Calu3 (cell line): ENCODE data around the gene PPP4R2. TPM values are rescaled to one million over a fixed set of nuclear protein-coding genes. Genes with fewer than 3 reads are reported as not detected.

Experiments used
- BruUV-seq: library from RNA; stranded (reverse); fragments of 400-500 nt; replicated peaks from 2 replicates; lab custom pipeline; 2021; lab: Mats Ljungman, UMichigan
- CTCF ChIA-PET: fragments of 300-600 bp; sonication (Branson Sonifier 250); formaldehyde crosslinking; loops from one replicate; lab custom pipeline; 2022; ENCODE audit warnings: antibody characterized with exemption; lab: Charles Lee
- DNase-seq: peaks from one replicate; pipeline ENCODE4 v3.0.0; 2022
- H3K27ac Mint-ChIP-seq: one replicate; pipeline ENCODE4 v1.8.0; 2022; ENCODE audit warnings: mixed read lengths; ENCODE audit not compliant: unreplicated experiment
- H3K27me3 Mint-ChIP-seq: one replicate; pipeline ENCODE4 v1.8.0; 2022; ENCODE audit warnings: mixed read lengths; ENCODE audit not compliant: unreplicated experiment
- H3K36me3 Mint-ChIP-seq: one replicate; pipeline ENCODE4 v1.8.0; 2022; ENCODE audit warnings: mild to moderate bottlenecking, moderate library complexity, mixed read lengths; ENCODE audit not compliant: insufficient read depth, unreplicated experiment
- H3K4me1 Mint-ChIP-seq: one replicate; pipeline ENCODE4 v1.8.0; 2022; ENCODE audit warnings: mild to moderate bottlenecking, low read depth, mixed read lengths; ENCODE audit not compliant: unreplicated experiment
- H3K4me3 Mint-ChIP-seq: one replicate; pipeline ENCODE4 v1.8.0; 2022; ENCODE audit warnings: mild to moderate bottlenecking, low read depth, moderate library complexity, mixed read lengths; ENCODE audit not compliant: unreplicated experiment
- H3K9me3 Mint-ChIP-seq: one replicate; pipeline ENCODE4 v1.8.0; 2022; ENCODE audit warnings: low read depth, mixed read lengths; ENCODE audit not compliant: unreplicated experiment
- CTCF ChIP-seq: fragments of 200-600 bp; IDR thresholded peaks from one replicate; pipeline ENCODE4 v1.8.0; 2022; ENCODE audit warnings: antibody characterized with exemption; ENCODE audit not compliant: unreplicated experiment
- intact Hi-C: fragments of 100-400 bp; cut with micrococcal nuclease; formaldehyde crosslinking; loops from one replicate; pipeline ENCODE4 v1.10.0; 2022; ENCODE audit not compliant: unreplicated experiment
- total RNA-seq: library from RNA; stranded (reverse); gene quantifications from 2 replicates; pipeline ENCODE4 v1.2.3, GENCODE V29; 2022

The PPP4R2 gene
- total RNA-seq, 1 experiment from 2014 or later: 89.0 TPM

- intact Hi-C loops: no loop called here
- H3K36me3 Mint-ChIP-seq: no peaks in the 10 kb centered on the region
- H3K27ac Mint-ChIP-seq: no peak overlapping the region
- H3K4me1 Mint-ChIP-seq: no peaks in the 10 kb centered on the region
- no peaks in the 10 kb centered on the region for H3K9me3 Mint-ChIP-seq
- BruUV-seq: no TSS peak
- H3K4me3 Mint-ChIP-seq: no peak overlapping the region
- TF ChIP-seq CTCF: no peak
- no peak for DNase-seq
- no peaks in the 10 kb centered on the region for H3K27me3 Mint-ChIP-seq
- CTCF ChIA-PET: no interaction called here
These were observed 5.8 kb upstream of the PPP4R2 start for GRCh38 chr3:72990701-72991395.

GRCh38 chr3:72991522-72991921, 5.1 kb upstream of the PPP4R2 start:
- no TSS peak for BruUV-seq
- CTCF ChIA-PET: no interaction called here

GRCh38 chr3:72993391-72993790, 3.2 kb upstream of the PPP4R2 start:
- no TSS peak for BruUV-seq
- Mint-ChIP-seq H3K4me3 (no peak overlapping the region), H3K36me3 (peaks cover 20% of the 10 kb centered on the region), H3K9me3 (no peaks in the 10 kb centered on the region), H3K4me1 (no peaks in the 10 kb centered on the region), H3K27me3 (no peaks in the 10 kb centered on the region), H3K27ac (no peak overlapping the region)
- intact Hi-C loops: no loop called here
- TF ChIP-seq CTCF: no peak
- DNase-seq: no peak
- CTCF ChIA-PET: no interaction called here

More at GRCh38 chr3:72991522-72991921, 5.1 kb upstream of the PPP4R2 start:
- TF ChIP-seq CTCF: no peak
- Mint-ChIP-seq H3K27ac (no peak overlapping the region), H3K4me3 (no peak overlapping the region), H3K27me3 (no peaks in the 10 kb centered on the region), H3K9me3 (no peaks in the 10 kb centered on the region), H3K4me1 (no peaks in the 10 kb centered on the region), H3K36me3 (peaks cover 4% of the 10 kb centered on the region)
- DNase-seq: no peak
- intact Hi-C loops: no loop called here

- no peak for TF ChIP-seq CTCF
- CTCF ChIA-PET: interaction anchor here (1.1 kb wide), 1 partner anchor 49 kb away, joined by 3 read pairs; no protein-coding TSS in a partner anchor
- no peak for DNase-seq
- H3K9me3 Mint-ChIP-seq: no peaks in the 10 kb centered on the region
- peaks cover 36% of the 10 kb centered on the region for H3K36me3 Mint-ChIP-seq
- peaks cover 8% of the 10 kb centered on the region for H3K4me1 Mint-ChIP-seq
- no peak overlapping the region for H3K4me3 Mint-ChIP-seq
- intact Hi-C loops: loop anchor here (5.0 kb wide), 1 partner anchor 62 kb away; no protein-coding TSS in a partner anchor
- no peaks in the 10 kb centered on the region for H3K27me3 Mint-ChIP-seq
- H3K27ac Mint-ChIP-seq: no peak overlapping the region
- no TSS peak for BruUV-seq
These were observed 1.3 kb upstream of the PPP4R2 start for GRCh38 chr3:72995337-72995736.
